ENCODE results near the gene CSTPP1. TPM values are rescaled to one million over a fixed set of nuclear protein-coding genes. Genes with fewer than 3 reads are reported as not detected.

The CSTPP1 gene, protein sequence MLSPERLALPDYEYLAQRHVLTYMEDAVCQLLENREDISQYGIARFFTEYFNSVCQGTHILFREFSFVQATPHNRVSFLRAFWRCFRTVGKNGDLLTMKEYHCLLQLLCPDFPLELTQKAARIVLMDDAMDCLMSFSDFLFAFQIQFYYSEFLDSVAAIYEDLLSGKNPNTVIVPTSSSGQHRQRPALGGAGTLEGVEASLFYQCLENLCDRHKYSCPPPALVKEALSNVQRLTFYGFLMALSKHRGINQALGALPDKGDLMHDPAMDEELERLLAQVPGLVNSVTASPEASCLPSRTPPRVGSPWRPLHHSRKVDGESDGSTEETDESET
- 10 to 100 TPM; 19.4 to 29.2 (median 27.1) TPM for total RNA-seq (2021; fragmentation: NEBNext Ultra II Directional; extraction: Animal tissue kit (Norgen Biotek cat#: 25700))
- long read RNA-seq, transcript C11orf49-201 (9 exons, 1,645 nt) = major isoform, 24 of 41 reads
- long read RNA-seq, partial matches to known transcripts = 3 of 41 reads
- long read RNA-seq, other reads (novel, unspliced or antisense) = 5 of 41 reads

DNA sequence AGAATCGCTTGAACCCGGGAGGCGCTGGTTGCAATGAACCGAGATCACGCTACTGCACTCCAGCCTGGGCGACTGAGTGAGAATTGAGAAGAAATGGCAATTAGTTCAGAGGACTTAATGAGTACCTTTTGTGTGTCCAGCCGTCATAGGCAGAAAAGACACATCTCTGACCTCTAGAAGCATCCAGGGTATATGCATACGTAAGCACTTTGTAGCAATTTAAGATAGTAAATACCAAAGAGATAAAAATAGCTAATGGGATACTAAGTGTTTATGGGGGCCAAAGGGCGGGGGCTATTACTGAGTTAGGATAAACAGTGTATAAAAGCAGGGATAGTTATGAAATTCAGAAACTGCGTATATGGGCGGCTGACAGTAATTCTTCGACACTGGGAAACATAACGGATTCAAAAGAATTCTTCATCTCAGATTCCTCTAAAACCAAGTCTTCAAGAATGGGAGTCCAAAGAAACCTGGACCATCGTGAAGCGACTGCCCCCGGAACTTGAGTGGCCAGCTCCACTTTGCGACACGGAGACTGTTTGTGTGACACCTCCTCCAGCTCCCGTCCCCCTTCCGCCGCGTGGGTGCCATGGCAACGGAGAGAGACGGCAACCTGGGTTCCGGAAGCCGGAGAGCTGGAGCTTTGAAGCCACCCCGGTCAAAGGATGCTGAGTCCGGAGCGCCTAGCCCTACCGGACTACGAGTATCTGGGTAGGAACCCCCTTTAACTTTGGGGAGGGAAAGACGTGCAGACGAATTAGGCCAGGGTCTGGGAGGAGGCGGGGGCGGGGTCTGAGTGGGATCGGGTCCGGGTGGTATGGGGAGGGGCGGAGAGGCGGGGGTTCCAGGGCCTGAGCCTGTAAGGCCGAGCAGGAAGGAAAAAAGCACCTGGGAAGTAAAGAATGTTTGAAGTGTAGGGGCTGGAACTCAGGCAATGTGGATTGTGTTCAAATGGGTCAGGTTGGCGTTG is at the start of gene CSTPP1:
CSTPP1 (plus strand) TSS at position 624 of the 973 bp plus-strand sequence; CDS start at position 669, 45 bp downstream.
- H3K9me3 Mint-ChIP-seq = no peaks in the 10 kb centered on the region
- H3K27me3 Mint-ChIP-seq (ENCODE audit: insufficient read depth) = no peaks in the 10 kb centered on the region
- peaks cover 4% of the 10 kb centered on the region; the same call in 1 of the 2 replicates for H3K36me3 Mint-ChIP-seq (ENCODE audit: low read depth)
- TF ChIP-seq, protein P1, sequence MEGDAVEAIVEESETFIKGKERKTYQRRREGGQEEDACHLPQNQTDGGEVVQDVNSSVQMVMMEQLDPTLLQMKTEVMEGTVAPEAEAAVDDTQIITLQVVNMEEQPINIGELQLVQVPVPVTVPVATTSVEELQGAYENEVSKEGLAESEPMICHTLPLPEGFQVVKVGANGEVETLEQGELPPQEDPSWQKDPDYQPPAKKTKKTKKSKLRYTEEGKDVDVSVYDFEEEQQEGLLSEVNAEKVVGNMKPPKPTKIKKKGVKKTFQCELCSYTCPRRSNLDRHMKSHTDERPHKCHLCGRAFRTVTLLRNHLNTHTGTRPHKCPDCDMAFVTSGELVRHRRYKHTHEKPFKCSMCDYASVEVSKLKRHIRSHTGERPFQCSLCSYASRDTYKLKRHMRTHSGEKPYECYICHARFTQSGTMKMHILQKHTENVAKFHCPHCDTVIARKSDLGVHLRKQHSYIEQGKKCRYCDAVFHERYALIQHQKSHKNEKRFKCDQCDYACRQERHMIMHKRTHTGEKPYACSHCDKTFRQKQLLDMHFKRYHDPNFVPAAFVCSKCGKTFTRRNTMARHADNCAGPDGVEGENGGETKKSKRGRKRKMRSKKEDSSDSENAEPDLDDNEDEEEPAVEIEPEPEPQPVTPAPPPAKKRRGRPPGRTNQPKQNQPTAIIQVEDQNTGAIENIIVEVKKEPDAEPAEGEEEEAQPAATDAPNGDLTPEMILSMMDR (IDR thresholded peaks at IDR 0.05) = no peak
- H3K27ac Mint-ChIP-seq = peak within 1 kb of the TSS; percentile 92
- H3K4me3 Mint-ChIP-seq = peak within 1 kb of the TSS; percentile 96
- peaks cover 19% of the 10 kb centered on the region for H3K4me1 Mint-ChIP-seq (ENCODE audit: low read depth)
- DNase-seq = peak; percentile 85

DNA sequence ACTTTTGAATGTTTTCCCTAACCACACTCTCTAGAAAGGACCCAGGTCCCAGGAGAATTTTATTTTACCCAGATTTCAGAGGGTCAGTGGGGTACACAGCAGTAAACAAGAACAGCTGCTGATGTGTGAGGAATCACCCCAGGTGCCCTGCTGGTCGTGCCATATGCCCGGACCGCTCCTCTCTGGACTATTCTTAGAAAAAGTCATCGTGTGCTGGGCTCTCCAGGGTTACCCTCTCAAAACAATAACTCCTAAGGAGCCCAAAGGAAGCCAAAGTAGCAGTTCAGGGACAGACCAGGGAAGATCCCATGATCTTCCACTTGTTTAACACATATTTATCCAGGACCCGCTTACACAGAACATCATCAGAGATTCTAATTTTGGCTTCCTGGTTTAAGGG is 47.9 kb upstream of the CSTPP1 start:
- Mint-ChIP-seq H3K9me3 (no peaks in the 10 kb centered on the region), H3K4me1 (ENCODE audit: low read depth) (no peaks in the 10 kb centered on the region), H3K36me3 (ENCODE audit: low read depth) (no peaks in the 10 kb centered on the region), H3K27ac (no peak overlapping the region), H3K4me3 (no peak overlapping the region), H3K27me3 (ENCODE audit: insufficient read depth) (peaks cover 6% of the 10 kb centered on the region)
- TF ChIP-seq, protein P1 (IDR thresholded peaks at IDR 0.05) = no peak
- DNase-seq = no peak

DNA sequence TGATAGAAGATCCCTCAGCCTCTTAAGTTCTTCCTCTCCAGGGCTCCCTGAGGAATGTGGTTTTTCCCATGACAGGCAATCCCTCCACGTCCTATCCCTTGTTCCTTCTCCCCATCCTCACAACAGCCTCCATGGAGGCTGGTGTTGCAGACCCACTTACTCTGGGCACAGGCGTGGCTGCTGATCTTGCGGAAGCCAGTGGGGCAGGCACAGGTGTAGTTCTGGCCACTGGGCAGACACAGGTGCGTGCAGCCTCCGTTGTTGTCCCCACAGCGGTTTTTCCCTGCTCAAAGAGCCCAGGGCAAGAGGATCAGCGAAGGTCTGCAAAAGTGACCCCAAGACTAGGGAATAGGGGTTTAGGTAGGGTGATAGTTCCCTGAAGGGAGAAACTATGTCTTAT is 47.3 kb upstream of the CSTPP1 start:
- Mint-ChIP-seq H3K36me3 (ENCODE audit: low read depth) (no peaks in the 10 kb centered on the region), H3K27ac (no peak overlapping the region), H3K4me3 (no peak overlapping the region), H3K9me3 (no peaks in the 10 kb centered on the region), H3K4me1 (ENCODE audit: low read depth) (no peaks in the 10 kb centered on the region), H3K27me3 (ENCODE audit: insufficient read depth) (peaks cover 6% of the 10 kb centered on the region)
- TF ChIP-seq, protein P1 (IDR thresholded peaks at IDR 0.05) = no peak
- no peak for DNase-seq

DNA sequence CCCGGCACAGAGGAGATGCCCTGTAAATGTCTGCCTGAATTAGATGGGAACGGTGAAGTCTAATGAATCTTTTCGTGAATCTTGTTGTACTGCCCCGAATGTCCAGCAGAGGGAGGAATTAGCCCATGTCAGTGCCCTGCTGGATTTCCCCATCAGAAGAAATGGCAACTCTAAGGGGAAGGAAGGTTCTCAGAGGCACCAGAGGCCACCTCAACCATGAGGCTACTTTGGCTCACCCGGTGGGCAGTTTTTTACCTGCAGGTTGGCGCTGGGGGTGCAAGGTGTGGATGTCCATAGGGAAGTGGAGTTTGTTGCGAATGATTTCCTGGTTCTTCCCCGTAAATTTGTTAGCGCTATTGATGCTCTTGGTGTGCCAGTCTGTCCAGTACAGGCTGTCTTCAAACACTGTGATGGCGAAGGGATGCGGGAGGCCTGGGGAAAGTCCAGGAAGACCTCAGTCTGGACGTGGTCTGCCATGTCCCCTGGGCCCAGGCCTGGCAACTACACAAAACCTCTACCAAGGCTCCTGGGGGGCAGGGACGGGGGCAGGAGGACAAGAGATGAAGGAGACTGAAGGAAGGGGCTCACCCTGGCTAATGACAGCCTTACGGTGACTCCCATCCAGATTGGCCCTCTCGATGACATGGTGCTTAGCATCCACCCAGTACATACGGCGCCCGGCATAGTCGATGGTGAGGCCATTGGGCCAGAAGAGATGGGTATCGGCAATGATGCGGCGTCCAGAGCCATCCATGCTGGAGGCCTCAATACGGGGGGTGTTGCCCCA is 46.7 kb upstream of the CSTPP1 start:
- H3K27ac Mint-ChIP-seq = no peak overlapping the region

More for the DNA sequence above, 46.7 kb upstream of the CSTPP1 start:
- peaks cover 6% of the 10 kb centered on the region for H3K27me3 Mint-ChIP-seq (ENCODE audit: insufficient read depth)
- peak; percentile 53 for DNase-seq
- no peaks in the 10 kb centered on the region for H3K4me1 Mint-ChIP-seq (ENCODE audit: low read depth)
- TF ChIP-seq, protein P1 (IDR thresholded peaks at IDR 0.05) = peak; percentile 95
- H3K9me3 Mint-ChIP-seq = no peaks in the 10 kb centered on the region
- H3K4me3 Mint-ChIP-seq = no peak overlapping the region
- H3K36me3 Mint-ChIP-seq (ENCODE audit: low read depth) = no peaks in the 10 kb centered on the region
